ENCODE measurements around the gene SCN5A. TPM values are rescaled to one million over a fixed set of nuclear protein-coding genes. Genes with fewer than 3 reads are reported as not detected.

Gene SCN5A
- total and polyA plus RNA-seq, 2 experiments from 2014 or later: 10.2 to 10.6 TPM

GRCh38 chr3:38541806-38542205 is 107.7 kb downstream of the SCN5A start:
- no peak overlapping the region for H3K27ac ChIP-seq (ENCODE audit: low read depth)
- no peaks in the 10 kb centered on the region for H3K27me3 ChIP-seq (ENCODE audit: insufficient read depth)
- H3K4me1 Mint-ChIP-seq: peaks cover 12% of the 10 kb centered on the region
- H3K4me3 Mint-ChIP-seq: no peak overlapping the region
- no peak overlapping the region for H3K4me2 ChIP-seq
- H2AFZ ChIP-seq: no peak overlapping the region
- no peak for DNase-seq (ENCODE audit: low spot score)
- H3K27me3 Mint-ChIP-seq (ENCODE audit: insufficient read depth, low read depth, poor library complexity): peaks cover 4% of the 10 kb centered on the region
- H3F3A ChIP-seq (replicated peaks; ENCODE audit: low read depth): no peaks in the 10 kb centered on the region
- H3K4me3 ChIP-seq: no peak overlapping the region
- 0 out of 2 replicates have a peak, but pooled peaks cover 6% of the 10 kb centered on the region for H3K9me2 ChIP-seq (ENCODE audit: insufficient read depth)
- TF ChIP-seq ZNF114 (CRISPR knock-in tag; IDR thresholded peaks at IDR 0.05): no peak
- TF ChIP-seq NANOG (IDR thresholded peaks at IDR 0.05; ENCODE audit: borderline replicate concordance): no peak
- TF ChIP-seq ZNF462 (CRISPR knock-in tag; IDR thresholded peaks at IDR 0.05): no peak
- TF ChIP-seq POLR2AphosphoS5 (IDR thresholded peaks at IDR 0.05; ENCODE audit: low read depth): no peak
- no peak for TF ChIP-seq ZNF331 (CRISPR knock-in tag; IDR thresholded peaks at IDR 0.05; ENCODE audit: low read depth)
- TF ChIP-seq JUNB (IDR thresholded peaks at IDR 0.05; ENCODE audit: unreplicated experiment): no peak
- no peak for TF ChIP-seq ETS1 (IDR thresholded peaks at IDR 0.05)
- TF ChIP-seq CREB1 (CRISPR knock-in tag; IDR thresholded peaks at IDR 0.05; ENCODE audit: low read depth): no peak
- TF ChIP-seq EZH2 (IDR thresholded peaks at IDR 0.05; ENCODE audit: low read depth, unreplicated experiment): no peak
- no peak for TF ChIP-seq CTCF (conservative IDR thresholded peaks at IDR 0.05; ENCODE audit: low read depth in 2 of 2)
- TF ChIP-seq EZH2phosphoT487 (IDR thresholded peaks at IDR 0.05; ENCODE audit: unreplicated experiment): no peak
- TF ChIP-seq REST (IDR thresholded peaks at IDR 0.05; ENCODE audit: unreplicated experiment): no peak
- no peak for TF ChIP-seq STAT1 (IDR thresholded peaks at IDR 0.05; ENCODE audit: unreplicated experiment)
- H3K9me3 Mint-ChIP-seq: no peaks in the 10 kb centered on the region; the same call in 2 of the 3 replicates
- H4K20me1 ChIP-seq (replicated peaks; ENCODE audit: insufficient read depth): no peaks in the 10 kb centered on the region
- no peaks in the 10 kb centered on the region for H3K36me3 ChIP-seq (ENCODE audit: insufficient read depth)
- ATAC-seq: no peak
- no peak overlapping the region for H3K27ac Mint-ChIP-seq
- no peaks in the 10 kb centered on the region; the same call in 1 of the 2 replicates for H3K4me1 ChIP-seq (ENCODE audit: insufficient read depth)
- no peaks in the 10 kb centered on the region for H3K79me2 ChIP-seq (replicated peaks; ENCODE audit: insufficient read depth)
- peaks cover 5% of the 10 kb centered on the region; the same call in 1 of the 3 replicates for H3K36me3 Mint-ChIP-seq (ENCODE audit: low read depth)
